ENCODE results near the gene PLEKHH3.
"Not testable (repeated sequence)": the region's sequence is repeated elsewhere in the genome, so short reads cannot be mapped to it uniquely, and the experiment has no call there.

PLEKHH3 gene

DNA sequence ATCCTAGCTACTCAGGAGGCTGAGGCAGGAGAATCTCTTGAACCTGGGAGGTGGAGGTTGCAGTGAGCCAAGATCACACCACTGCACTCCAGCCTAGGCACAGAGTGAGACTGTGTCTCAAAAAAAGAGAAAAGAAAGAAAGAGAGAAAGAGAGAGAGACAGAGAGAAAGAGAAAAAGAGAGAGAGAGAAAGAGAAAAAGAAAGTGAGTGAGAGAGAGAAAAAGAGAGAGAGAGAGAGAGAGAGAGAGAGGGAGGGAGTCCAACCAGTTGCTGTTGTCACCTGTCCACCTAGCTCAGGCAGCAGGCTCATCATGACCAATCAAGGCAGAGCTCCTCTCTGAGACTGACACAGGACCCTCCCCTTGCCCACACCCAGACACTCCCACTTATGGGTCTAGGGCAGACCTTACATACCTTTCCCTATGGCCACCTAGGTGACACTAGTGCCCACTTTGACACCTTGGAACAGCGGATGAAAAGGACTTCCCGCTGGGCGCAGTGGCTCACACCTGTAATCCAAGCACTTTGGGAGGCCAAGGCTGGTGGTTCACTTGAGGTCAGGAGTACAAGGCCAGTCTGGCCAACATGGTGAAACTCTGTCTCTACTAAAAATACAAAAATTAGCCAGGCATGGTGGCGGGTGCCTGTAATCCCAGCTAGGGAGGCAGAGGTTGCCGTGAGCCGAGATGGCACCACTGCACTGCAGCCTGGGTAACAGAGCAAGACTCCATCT, 49.6 kb downstream of the PLEKHH3 start:
- not testable (repeated sequence) for DNase-seq

DNA sequence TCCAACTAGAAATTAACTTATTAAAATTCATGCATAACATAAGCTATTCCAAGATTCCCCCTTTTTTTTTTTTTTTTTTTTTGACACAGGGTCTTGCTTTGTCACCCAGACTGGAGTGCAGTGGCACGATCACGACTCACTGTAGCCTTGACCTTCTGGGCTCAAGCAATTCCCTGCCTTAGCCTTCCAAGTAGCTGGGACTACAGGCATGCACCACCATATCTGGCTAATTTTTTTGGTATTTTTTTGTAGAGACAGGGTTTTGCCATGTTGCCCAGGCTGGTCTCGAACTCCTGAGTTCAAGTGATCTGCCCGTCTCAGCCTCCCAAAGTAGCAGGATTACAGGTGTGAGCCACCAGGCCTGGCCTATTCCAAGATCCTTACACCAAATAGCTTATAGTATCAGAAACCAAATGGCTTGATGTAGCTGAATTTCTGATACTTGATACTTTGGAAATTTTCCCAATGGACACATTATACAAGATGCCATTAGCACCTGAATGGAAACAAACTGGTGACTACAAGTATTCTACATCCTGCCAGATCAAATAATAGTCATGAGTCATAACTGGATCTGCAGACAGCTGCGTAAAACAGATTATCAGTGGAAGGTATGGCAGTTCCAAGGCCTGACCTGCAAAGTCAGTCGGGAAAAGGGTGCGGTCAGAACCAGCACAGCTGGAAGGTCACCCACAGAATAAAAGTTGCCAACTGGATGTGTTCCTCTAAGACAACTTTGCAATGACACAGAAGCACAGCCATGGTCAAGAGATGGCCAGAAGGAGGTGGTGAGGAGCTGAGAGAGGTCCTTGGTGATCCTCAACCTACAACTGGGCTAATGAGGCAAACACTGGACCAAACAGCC, 52.8 kb downstream of the PLEKHH3 start:
- no peak for DNase-seq

DNA sequence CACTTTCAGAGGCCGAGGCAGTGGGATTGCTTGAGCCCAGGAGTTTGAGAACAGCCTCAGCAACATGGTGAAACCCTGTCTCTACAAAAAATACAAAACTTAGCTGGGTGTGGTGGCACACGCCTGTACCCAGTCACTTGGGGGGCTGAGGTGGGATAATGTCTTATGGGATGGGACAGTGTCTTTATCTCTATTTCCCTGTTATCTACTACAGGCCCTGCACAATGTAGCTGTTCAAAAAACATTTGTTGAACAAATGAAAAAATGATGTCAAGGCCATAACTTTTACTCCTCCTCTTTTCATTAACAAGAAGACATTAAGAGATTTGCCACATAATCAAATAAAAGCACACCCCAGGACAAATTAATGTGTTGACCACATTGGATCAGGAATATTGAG, 53.5 kb downstream of the PLEKHH3 start:
- DNase-seq, result no peak

DNA sequence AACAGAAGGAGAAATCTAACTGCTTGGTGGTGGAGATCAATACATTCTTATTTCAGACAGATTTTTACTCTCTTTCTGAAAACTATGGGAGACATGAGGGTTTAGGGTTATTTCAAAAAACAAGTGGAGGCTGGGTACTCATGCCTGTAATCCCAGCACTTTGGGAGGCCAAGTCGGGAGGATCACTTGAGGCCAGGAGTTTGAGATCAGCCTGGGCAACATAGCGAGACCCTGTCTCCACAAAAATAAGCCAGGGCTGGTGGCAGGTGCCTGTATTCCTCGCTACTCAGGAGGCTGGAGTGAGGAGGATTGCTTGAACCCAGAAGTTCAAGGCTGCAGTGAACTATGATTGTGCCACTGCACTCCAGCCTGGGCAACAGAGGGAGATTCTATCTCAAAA, 54.8 kb downstream of the PLEKHH3 start:
- not testable (repeated sequence) for DNase-seq

DNA sequence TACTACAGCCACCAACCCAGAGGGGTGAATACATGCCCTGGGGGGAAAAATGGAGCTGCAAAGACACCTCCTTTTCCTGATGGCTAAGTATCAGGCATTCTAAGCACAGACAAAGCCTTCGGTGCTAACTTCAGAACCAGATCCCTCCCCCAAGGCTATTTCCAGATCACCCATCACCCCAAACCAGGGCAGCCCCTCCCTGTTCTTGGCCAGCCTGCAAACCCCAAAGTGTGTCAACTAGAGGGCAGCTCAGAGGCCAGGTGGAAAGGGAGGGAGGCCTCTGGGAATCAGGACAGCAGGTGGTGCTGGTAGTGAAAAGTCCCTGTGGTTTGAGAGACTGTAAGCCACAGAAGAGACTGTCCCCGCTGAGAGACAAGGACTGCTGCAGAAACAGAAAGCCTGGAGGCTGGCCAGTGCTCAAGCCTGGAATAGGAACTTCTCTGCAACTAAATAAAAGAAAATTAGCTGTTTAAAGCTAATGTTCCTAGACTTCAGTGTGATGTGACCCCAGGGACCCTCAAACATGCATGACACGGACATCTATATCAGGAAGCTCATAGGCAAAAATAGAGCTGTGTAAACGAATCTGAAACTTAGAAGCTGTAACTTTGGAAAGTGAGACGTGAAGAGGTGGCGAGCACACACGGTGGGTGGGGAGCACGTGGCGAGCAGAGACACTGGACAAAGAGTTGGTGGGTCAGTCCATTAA, 58.2 kb downstream of the PLEKHH3 start:
- DNase-seq, result no peak

DNA sequence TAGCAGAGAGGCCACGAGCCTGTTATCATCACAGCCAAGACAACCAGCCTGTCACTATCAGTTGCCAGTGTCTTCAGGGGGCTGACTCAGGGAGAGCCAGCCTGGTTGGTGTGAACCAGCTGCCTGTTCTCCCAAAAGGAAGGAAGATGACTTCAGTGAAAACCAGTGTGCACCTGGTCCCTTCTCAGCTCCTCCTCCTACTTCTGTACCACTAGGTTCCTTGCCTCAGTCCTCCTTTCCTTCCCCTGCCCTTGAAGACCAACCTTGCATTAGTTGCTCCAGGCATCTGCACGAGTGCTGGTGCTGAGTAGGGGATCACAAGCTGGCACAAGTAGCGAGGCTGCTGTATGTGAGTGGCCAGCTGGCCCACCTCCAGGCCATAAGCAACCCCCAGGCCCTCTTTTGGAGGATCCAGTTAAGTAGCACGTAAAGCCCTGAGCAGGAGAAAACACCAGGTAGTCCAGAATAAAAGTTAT, 58.8 kb downstream of the PLEKHH3 start:
- no peak for DNase-seq

Data from activated T-cell treated with anti-CD3 and anti-CD28 coated beads, Interleukin-2, amount 50 U/mL, for 1 hour (primary cell).